ENCODE results near the gene C13orf46. TPM values are rescaled to one million over a fixed set of nuclear protein-coding genes. Genes with fewer than 3 reads are reported as not detected.
"Not testable (repeated sequence)": the region's sequence is repeated elsewhere in the genome, so short reads cannot be mapped to it uniquely, and the experiment has no call there.

Gene C13orf46
- polyA plus RNA-seq, 2 donors, result 0.04 to 0.26 TPM

GRCh38 chr13:113914333-113915011, 59.4 kb downstream of the C13orf46 start:
- Histone ChIP-seq H3K9me3 (ENCODE audit: control insufficient read depth in 2 of 2, insufficient read depth in 1 of 2, low read depth in 1 of 2, low read length in 1 of 2) (peaks cover 0 to 11% of the 10 kb centered on the region in 2 donors), H3K4me3 (ENCODE audit: low read depth in 1 of 2, low read length in 2 of 2) (no peak overlapping the region), H3K36me3 (ENCODE audit: control insufficient read depth in 2 of 2, insufficient read depth in 2 of 2, low read length in 1 of 2) (no peaks in the 10 kb centered on the region), H3K27me3 (ENCODE audit: control insufficient read depth in 1 of 2, insufficient read depth in 2 of 2, low read length in 2 of 2) (peaks cover 0 to 7% of the 10 kb centered on the region in 2 donors), H3K27ac (ENCODE audit: low read depth in 2 of 2, low read length in 1 of 2) (no peak overlapping the region), H3K4me1 (ENCODE audit: control insufficient read depth in 2 of 2, insufficient read depth in 2 of 2, low read length in 1 of 2) (no peaks in the 10 kb centered on the region)
- 82 to 84% methylated on average over 24 of the region's 24 CpGs for WGBS, 2 donors

GRCh38 chr13:113913838-113914237, 60.0 kb downstream of the C13orf46 start:
- H3K27me3 ChIP-seq (ENCODE audit: control insufficient read depth in 1 of 2, insufficient read depth in 2 of 2, low read length in 2 of 2); H3K27ac ChIP-seq (ENCODE audit: low read depth in 2 of 2, low read length in 1 of 2); H3K4me1 ChIP-seq (ENCODE audit: control insufficient read depth in 2 of 2, insufficient read depth in 2 of 2, low read length in 1 of 2); H3K36me3 ChIP-seq (ENCODE audit: control insufficient read depth in 2 of 2, insufficient read depth in 2 of 2, low read length in 1 of 2); H3K4me3 ChIP-seq (ENCODE audit: low read depth in 1 of 2, low read length in 2 of 2): not testable (repeated sequence)
- 72 to 75% methylated on average over 22 of the region's 22 CpGs for WGBS, 2 donors
- peaks cover 0 to 11% of the 10 kb centered on the region in 2 donors for H3K9me3 ChIP-seq (ENCODE audit: control insufficient read depth in 2 of 2, insufficient read depth in 1 of 2, low read depth in 1 of 2, low read length in 1 of 2)

DNA sequence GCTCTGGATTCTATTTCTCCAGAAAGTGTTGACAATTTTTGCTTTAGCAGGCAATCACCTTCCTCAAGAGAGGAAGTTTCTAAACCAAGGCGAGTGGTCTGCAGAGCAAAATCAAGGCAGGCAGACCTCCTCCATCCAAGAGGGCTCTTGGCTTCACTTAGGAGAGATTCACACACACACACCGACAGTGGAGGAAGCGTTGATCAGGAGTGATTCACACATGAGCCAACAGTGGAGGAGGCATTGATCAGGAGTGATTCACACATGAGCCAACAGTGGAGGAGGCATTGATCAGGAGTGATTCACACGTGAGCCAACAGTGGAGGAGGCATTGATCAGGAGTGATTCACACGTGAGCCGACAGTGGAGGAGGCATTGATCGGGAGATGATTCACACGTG, 60.5 kb downstream of the C13orf46 start:
- H3K9me3 ChIP-seq (ENCODE audit: control insufficient read depth in 2 of 2, insufficient read depth in 1 of 2, low read depth in 1 of 2, low read length in 1 of 2), result peaks cover 0 to 11% of the 10 kb centered on the region in 2 donors
- not testable (repeated sequence) for H3K36me3 ChIP-seq (ENCODE audit: control insufficient read depth in 2 of 2, insufficient read depth in 2 of 2, low read length in 1 of 2); H3K27ac ChIP-seq (ENCODE audit: low read depth in 2 of 2, low read length in 1 of 2); H3K27me3 ChIP-seq (ENCODE audit: control insufficient read depth in 1 of 2, insufficient read depth in 2 of 2, low read length in 2 of 2); H3K4me3 ChIP-seq (ENCODE audit: low read depth in 1 of 2, low read length in 2 of 2); H3K4me1 ChIP-seq (ENCODE audit: control insufficient read depth in 2 of 2, insufficient read depth in 2 of 2, low read length in 1 of 2)
- 58 to 65% methylated on average over 8 of the region's 8 CpGs for WGBS, 2 donors

DNA sequence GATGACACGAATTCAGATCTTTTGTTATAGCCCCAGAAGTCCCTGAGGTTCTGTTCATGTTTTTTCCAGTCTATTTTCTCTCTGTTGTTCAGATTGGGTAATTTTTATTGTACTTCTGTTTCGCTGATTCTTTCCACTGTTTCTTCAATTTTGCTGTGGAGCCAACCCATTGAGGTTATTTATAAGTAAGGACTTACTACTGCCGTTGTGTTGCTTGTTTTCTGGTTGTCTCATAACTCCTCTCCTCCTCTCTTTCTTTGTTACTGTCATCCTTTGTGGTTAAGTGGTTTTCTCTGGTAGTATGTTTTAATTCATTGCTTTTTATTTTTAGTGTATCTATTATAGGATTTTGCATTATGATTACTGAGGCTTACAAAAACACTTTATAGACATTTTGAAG, 61.3 kb downstream of the C13orf46 start:
- 69 to 75% methylated on average over 3 of the region's 3 CpGs for WGBS, 2 donors
- Histone ChIP-seq H3K36me3 (ENCODE audit: control insufficient read depth in 2 of 2, insufficient read depth in 2 of 2, low read length in 1 of 2) (no peaks in the 10 kb centered on the region), H3K4me3 (ENCODE audit: low read depth in 1 of 2, low read length in 2 of 2) (no peak overlapping the region), H3K27ac (ENCODE audit: low read depth in 2 of 2, low read length in 1 of 2) (no peak overlapping the region), H3K4me1 (ENCODE audit: control insufficient read depth in 2 of 2, insufficient read depth in 2 of 2, low read length in 1 of 2) (no peaks in the 10 kb centered on the region), H3K9me3 (ENCODE audit: control insufficient read depth in 2 of 2, insufficient read depth in 1 of 2, low read depth in 1 of 2, low read length in 1 of 2) (peaks cover 0 to 11% of the 10 kb centered on the region in 2 donors), H3K27me3 (ENCODE audit: control insufficient read depth in 1 of 2, insufficient read depth in 2 of 2, low read length in 2 of 2) (peaks cover 0 to 7% of the 10 kb centered on the region in 2 donors)

DNA sequence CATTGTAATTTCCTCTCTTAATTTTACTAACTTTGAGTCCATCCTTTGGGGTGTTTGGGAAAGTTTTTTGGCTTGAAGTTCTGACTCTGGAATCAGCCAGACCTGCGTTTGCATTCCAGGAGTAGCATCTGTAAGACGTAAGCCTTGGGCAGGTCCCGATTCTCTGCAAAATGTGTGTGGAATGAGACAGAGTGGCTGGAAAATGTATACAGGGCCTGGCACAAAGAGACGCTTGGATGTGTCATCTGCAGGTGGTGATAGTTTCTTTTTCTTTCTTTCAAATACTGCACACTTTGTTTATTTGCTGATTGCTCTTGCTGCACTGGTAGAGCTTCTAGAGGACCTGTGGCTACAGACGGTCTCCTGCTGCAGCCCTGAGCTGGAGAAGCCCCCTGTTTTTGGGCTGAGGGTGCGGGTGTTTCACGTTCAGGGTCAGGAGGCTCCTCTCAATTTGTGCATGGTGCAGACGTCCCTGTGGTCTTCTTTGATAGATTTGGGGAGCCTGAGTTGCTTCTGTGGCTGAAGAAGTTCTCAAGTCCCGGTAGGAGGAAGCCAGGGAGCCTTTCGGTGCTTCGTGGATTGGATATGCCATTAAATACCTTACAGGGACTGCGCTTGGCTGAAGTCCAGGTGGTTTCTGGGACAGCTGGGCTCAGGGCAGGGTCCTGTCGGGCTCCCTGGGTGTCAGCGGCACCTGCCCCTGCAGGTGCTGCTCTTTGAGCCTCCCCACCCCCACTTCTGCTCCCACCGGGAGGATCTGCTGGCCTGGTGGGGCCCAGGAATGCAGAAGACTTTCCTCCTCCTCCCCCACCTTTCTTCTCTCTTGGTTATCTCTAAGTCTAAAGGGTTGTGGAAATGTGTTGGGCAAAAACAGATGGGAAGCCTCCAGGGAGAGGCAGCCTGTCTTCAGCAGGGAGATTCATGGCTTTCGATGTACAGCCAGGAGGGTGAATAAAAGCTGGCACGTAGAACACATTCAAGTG, 66.0 kb downstream of the C13orf46 start:
- Histone ChIP-seq H3K27me3 (ENCODE audit: control insufficient read depth in 1 of 2, insufficient read depth in 2 of 2, low read length in 2 of 2) (no peaks in the 10 kb centered on the region), H3K4me3 (ENCODE audit: low read depth in 1 of 2, low read length in 2 of 2) (no peak overlapping the region), H3K36me3 (ENCODE audit: control insufficient read depth in 2 of 2, insufficient read depth in 2 of 2, low read length in 1 of 2) (no peaks in the 10 kb centered on the region), H3K4me1 (ENCODE audit: control insufficient read depth in 2 of 2, insufficient read depth in 2 of 2, low read length in 1 of 2) (no peaks in the 10 kb centered on the region), H3K9me3 (ENCODE audit: control insufficient read depth in 2 of 2, insufficient read depth in 1 of 2, low read depth in 1 of 2, low read length in 1 of 2) (no peaks in the 10 kb centered on the region), H3K27ac (ENCODE audit: low read depth in 2 of 2, low read length in 1 of 2) (no peak overlapping the region)
- 49 to 55% methylated on average over 17 of the region's 17 CpGs for WGBS, 2 donors

GRCh38 chr13:113906571-113906970, 67.3 kb downstream of the C13orf46 start:
- no peaks in the 10 kb centered on the region for H3K36me3 ChIP-seq (ENCODE audit: control insufficient read depth in 2 of 2, insufficient read depth in 2 of 2, low read length in 1 of 2)
- no peaks in the 10 kb centered on the region for H3K4me1 ChIP-seq (ENCODE audit: control insufficient read depth in 2 of 2, insufficient read depth in 2 of 2, low read length in 1 of 2)
- H3K9me3 ChIP-seq (ENCODE audit: control insufficient read depth in 2 of 2, insufficient read depth in 1 of 2, low read depth in 1 of 2, low read length in 1 of 2), result no peaks in the 10 kb centered on the region
- WGBS, 2 donors, result 53 to 63% methylated on average over 4 of the region's 4 CpGs
- peak overlapping the region in 1 of 2 donors; percentile 40 for H3K27ac ChIP-seq (ENCODE audit: low read depth in 2 of 2, low read length in 1 of 2)
- H3K27me3 ChIP-seq (ENCODE audit: control insufficient read depth in 1 of 2, insufficient read depth in 2 of 2, low read length in 2 of 2), result no peaks in the 10 kb centered on the region
- H3K4me3 ChIP-seq (ENCODE audit: low read depth in 1 of 2, low read length in 2 of 2), result no peak overlapping the region

GRCh38 chr13:113905942-113906341, 67.9 kb downstream of the C13orf46 start:
- Histone ChIP-seq H3K27me3 (ENCODE audit: control insufficient read depth in 1 of 2, insufficient read depth in 2 of 2, low read length in 2 of 2) (no peaks in the 10 kb centered on the region), H3K4me1 (ENCODE audit: control insufficient read depth in 2 of 2, insufficient read depth in 2 of 2, low read length in 1 of 2) (no peaks in the 10 kb centered on the region), H3K27ac (ENCODE audit: low read depth in 2 of 2, low read length in 1 of 2) (no peak overlapping the region), H3K4me3 (ENCODE audit: low read depth in 1 of 2, low read length in 2 of 2) (no peak overlapping the region), H3K9me3 (ENCODE audit: control insufficient read depth in 2 of 2, insufficient read depth in 1 of 2, low read depth in 1 of 2, low read length in 1 of 2) (no peaks in the 10 kb centered on the region), H3K36me3 (ENCODE audit: control insufficient read depth in 2 of 2, insufficient read depth in 2 of 2, low read length in 1 of 2) (no peaks in the 10 kb centered on the region)
- WGBS, 2 donors, result 81 to 89% methylated on average over 8 of the region's 8 CpGs

- H3K9me3 ChIP-seq (ENCODE audit: control insufficient read depth in 2 of 2, insufficient read depth in 1 of 2, low read depth in 1 of 2, low read length in 1 of 2), result no peaks in the 10 kb centered on the region
- WGBS, 2 donors, result 84 to 89% methylated on average over 9 of the region's 9 CpGs
- H3K4me1 ChIP-seq (ENCODE audit: control insufficient read depth in 2 of 2, insufficient read depth in 2 of 2, low read length in 1 of 2), result no peaks in the 10 kb centered on the region
Measured at GRCh38 chr13:113905018-113905417, 68.9 kb downstream of the C13orf46 start.

DNA sequence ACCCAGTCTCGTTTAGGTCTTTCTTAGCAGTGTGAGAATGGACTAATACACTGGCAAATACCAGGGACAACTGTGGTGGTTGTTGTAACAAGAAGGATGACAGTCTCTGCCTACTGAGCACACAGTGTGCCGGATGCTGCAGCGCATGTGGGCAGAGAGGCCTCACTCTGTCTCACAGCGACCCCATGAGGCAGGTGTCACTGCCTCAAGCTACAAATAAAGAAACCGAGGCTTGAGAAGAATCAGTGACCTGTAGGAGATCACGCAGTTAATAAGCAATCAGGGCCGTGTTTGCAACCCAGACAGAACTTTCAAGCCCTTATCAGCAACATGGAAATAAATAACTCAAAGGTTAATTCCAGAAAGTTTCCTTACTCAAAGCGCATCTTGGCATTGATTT, 69.5 kb downstream of the C13orf46 start:
- WGBS, 2 donors, result 57 to 64% methylated on average over 8 of the region's 8 CpGs

More at GRCh38 chr13:113905018-113905417, 68.9 kb downstream of the C13orf46 start:
- no peak overlapping the region for H3K4me3 ChIP-seq (ENCODE audit: low read depth in 1 of 2, low read length in 2 of 2)
- H3K27ac ChIP-seq (ENCODE audit: low read depth in 2 of 2, low read length in 1 of 2), result peak overlapping the region in 1 of 2 donors; percentile 5
- H3K27me3 ChIP-seq (ENCODE audit: control insufficient read depth in 1 of 2, insufficient read depth in 2 of 2, low read length in 2 of 2), result no peaks in the 10 kb centered on the region
- no peaks in the 10 kb centered on the region for H3K36me3 ChIP-seq (ENCODE audit: control insufficient read depth in 2 of 2, insufficient read depth in 2 of 2, low read length in 1 of 2)

More for the DNA sequence above, 69.5 kb downstream of the C13orf46 start:
- no peaks in the 10 kb centered on the region for H3K9me3 ChIP-seq (ENCODE audit: control insufficient read depth in 2 of 2, insufficient read depth in 1 of 2, low read depth in 1 of 2, low read length in 1 of 2)
- no peaks in the 10 kb centered on the region for H3K27me3 ChIP-seq (ENCODE audit: control insufficient read depth in 1 of 2, insufficient read depth in 2 of 2, low read length in 2 of 2)
- H3K4me3 ChIP-seq (ENCODE audit: low read depth in 1 of 2, low read length in 2 of 2), result no peak overlapping the region
- no peaks in the 10 kb centered on the region for H3K4me1 ChIP-seq (ENCODE audit: control insufficient read depth in 2 of 2, insufficient read depth in 2 of 2, low read length in 1 of 2)
- no peaks in the 10 kb centered on the region for H3K36me3 ChIP-seq (ENCODE audit: control insufficient read depth in 2 of 2, insufficient read depth in 2 of 2, low read length in 1 of 2)
- H3K27ac ChIP-seq (ENCODE audit: low read depth in 2 of 2, low read length in 1 of 2), result peak overlapping the region in 1 of 2 donors; percentile 5

Data from esophagus (tissue), 2 donors.